Esophagus muscularis mucosa (tissue), 2 donors: ENCODE results near the gene RAB37.

Source experiments
- POLR2A ChIP-seq: fragments of 450-650 bp; IDR thresholded peaks from one replicate; pipeline ENCODE4 v1.6.1; 2017; ENCODE audit warnings: antibody characterized with exemption, moderate library complexity, mild to moderate bottlenecking, low read depth
- POLR2AphosphoS5 ChIP-seq, 2 donors: sonication (generic); formaldehyde crosslinking; IDR thresholded peaks; one replicate each; pipeline ENCODE4 v1.6.1; 2017; ENCODE audit warnings: antibody characterized with exemption in 2 of 2

DNA sequence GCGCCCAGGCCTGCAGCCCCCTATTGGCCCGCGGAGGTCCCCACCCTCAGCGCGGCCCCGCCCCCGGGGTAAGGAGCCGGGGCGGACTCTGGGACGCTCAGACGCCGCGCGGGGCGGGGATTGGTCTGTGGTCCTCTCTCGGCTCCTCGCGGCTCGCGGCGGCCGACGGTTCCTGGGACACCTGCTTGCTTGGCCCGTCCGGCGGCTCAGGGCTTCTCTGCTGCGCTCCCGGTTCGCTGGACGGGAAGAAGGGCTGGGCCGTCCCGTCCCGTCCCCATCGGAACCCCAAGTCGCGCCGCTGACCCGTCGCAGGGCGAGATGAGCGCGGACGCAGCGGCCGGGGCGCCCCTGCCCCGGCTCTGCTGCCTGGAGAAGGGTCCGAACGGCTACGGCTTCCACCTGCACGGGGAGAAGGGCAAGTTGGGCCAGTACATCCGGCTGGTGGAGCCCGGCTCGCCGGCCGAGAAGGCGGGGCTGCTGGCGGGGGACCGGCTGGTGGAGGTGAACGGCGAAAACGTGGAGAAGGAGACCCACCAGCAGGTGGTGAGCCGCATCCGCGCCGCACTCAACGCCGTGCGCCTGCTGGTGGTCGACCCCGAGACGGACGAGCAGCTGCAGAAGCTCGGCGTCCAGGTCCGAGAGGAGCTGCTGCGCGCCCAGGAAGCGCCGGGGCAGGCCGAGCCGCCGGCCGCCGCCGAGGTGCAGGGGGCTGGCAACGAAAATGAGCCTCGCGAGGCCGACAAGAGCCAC is 11.6 kb downstream of the RAB37 start, which contains the start of gene NHERF1:
- peak; percentile 91 for TF ChIP-seq POLR2A
- TF ChIP-seq POLR2AphosphoS5 (IDR thresholded peaks at IDR 0.05): peak; percentile 92 to 97
